Measurements from ENCODE around the gene ADK. TPM values are rescaled to one million over a fixed set of nuclear protein-coding genes. Genes with fewer than 3 reads are reported as not detected.
"Not testable (repeated sequence)": the region's sequence is repeated elsewhere in the genome, so short reads cannot be mapped to it uniquely, and the experiment has no call there.

ADK gene
- total and polyA plus RNA-seq, 2 experiments from 2014 or later: 46.7 to 53.7 TPM

DNA sequence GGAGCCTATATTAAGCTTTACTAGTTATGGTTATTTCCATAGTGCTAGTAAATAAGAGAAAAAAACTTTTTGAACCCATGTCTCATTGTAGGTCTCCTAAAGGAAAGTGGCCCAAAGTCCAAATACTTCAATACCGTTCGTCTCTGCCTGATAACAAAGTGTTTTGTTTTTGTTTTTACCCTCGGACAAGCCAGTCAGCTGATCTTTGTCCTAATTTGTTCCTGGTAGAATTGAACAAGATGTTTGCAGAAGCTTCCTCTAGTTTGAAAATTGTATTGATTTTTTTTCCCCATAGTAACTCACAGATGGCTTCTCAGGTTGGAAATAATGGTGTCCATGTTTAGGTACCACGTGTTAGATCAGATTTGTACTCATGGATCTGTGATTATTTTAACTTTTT lies 339.5 kb downstream of the ADK start:
- TF ChIP-seq EZH2 (IDR thresholded peaks at IDR 0.05; ENCODE audit: borderline replicate concordance): no peak
- TF ChIP-seq EZH2phosphoT487 (IDR thresholded peaks at IDR 0.05; ENCODE audit: low read depth, severe bottlenecking, unreplicated experiment): no peak
- TF ChIP-seq, protein P1, sequence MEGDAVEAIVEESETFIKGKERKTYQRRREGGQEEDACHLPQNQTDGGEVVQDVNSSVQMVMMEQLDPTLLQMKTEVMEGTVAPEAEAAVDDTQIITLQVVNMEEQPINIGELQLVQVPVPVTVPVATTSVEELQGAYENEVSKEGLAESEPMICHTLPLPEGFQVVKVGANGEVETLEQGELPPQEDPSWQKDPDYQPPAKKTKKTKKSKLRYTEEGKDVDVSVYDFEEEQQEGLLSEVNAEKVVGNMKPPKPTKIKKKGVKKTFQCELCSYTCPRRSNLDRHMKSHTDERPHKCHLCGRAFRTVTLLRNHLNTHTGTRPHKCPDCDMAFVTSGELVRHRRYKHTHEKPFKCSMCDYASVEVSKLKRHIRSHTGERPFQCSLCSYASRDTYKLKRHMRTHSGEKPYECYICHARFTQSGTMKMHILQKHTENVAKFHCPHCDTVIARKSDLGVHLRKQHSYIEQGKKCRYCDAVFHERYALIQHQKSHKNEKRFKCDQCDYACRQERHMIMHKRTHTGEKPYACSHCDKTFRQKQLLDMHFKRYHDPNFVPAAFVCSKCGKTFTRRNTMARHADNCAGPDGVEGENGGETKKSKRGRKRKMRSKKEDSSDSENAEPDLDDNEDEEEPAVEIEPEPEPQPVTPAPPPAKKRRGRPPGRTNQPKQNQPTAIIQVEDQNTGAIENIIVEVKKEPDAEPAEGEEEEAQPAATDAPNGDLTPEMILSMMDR (IDR thresholded peaks at IDR 0.05; ENCODE audit: poor library complexity): no peak
- DNase-seq (ENCODE audit: low spot score): no peak
- no peaks in the 10 kb centered on the region for H3K36me3 ChIP-seq (replicated peaks; ENCODE audit: insufficient read depth, low read depth)
- no peaks in the 10 kb centered on the region for H4K20me1 ChIP-seq (ENCODE audit: insufficient read depth, poor library complexity, severe bottlenecking)
- no peak overlapping the region for H3K4me2 ChIP-seq
- H3K4me1 ChIP-seq (ENCODE audit: insufficient read depth): no peaks in the 10 kb centered on the region
- H3K9me2 ChIP-seq (replicated peaks; ENCODE audit: insufficient read depth): no peaks in the 10 kb centered on the region
- WGBS (ENCODE audit: low lambda C conversion rate, missing lambda C conversion rate): 68% methylated on average over 4 of the region's 4 CpGs
- no peak overlapping the region for H2AFZ ChIP-seq
- no peaks in the 10 kb centered on the region for H3K79me2 ChIP-seq
- no peak overlapping the region for H3K4me3 ChIP-seq
- no peak overlapping the region for H3K27ac ChIP-seq
- no peaks in the 10 kb centered on the region for H3K9me3 ChIP-seq (ENCODE audit: low read depth)
- no peaks in the 10 kb centered on the region for H3K27me3 ChIP-seq

DNA sequence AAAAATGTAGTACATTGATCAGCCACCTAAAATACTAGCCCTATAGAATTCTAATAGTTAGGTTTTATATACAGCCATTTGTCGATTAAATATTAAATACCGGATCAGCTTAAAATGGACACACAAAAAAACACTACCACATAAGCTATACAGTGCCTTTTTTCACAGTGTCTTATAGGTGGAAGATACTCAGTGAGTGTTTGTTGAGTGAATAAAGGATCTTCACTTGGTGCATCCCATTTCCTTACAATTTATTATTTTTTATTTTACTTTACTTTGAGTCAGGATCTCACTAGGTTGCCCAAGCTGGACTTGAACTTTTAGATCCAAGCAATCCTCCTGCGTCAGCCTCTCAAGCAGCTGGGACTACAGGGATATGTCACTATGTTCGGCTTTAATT lies 340.0 kb downstream of the ADK start:
- no peaks in the 10 kb centered on the region for H3K27me3 ChIP-seq
- TF ChIP-seq EZH2phosphoT487 (IDR thresholded peaks at IDR 0.05; ENCODE audit: low read depth, severe bottlenecking, unreplicated experiment): no peak
- TF ChIP-seq, protein P1 (IDR thresholded peaks at IDR 0.05; ENCODE audit: poor library complexity): no peak
- no peak for TF ChIP-seq EZH2 (IDR thresholded peaks at IDR 0.05; ENCODE audit: borderline replicate concordance)
- DNase-seq (ENCODE audit: low spot score): no peak
- no peak overlapping the region for H3K4me3 ChIP-seq
- 98% methylated on average over 4 of the region's 4 CpGs for WGBS (ENCODE audit: low lambda C conversion rate, missing lambda C conversion rate)
- H3K79me2 ChIP-seq: no peaks in the 10 kb centered on the region
- H3K9me3 ChIP-seq (ENCODE audit: low read depth): no peaks in the 10 kb centered on the region
- H3K4me1 ChIP-seq (ENCODE audit: insufficient read depth): no peaks in the 10 kb centered on the region
- no peaks in the 10 kb centered on the region for H3K36me3 ChIP-seq (replicated peaks; ENCODE audit: insufficient read depth, low read depth)
- H4K20me1 ChIP-seq (ENCODE audit: insufficient read depth, poor library complexity, severe bottlenecking): no peaks in the 10 kb centered on the region
- no peaks in the 10 kb centered on the region for H3K9me2 ChIP-seq (replicated peaks; ENCODE audit: insufficient read depth)
- H3K4me2 ChIP-seq: no peak overlapping the region
- H3K27ac ChIP-seq: no peak overlapping the region
- no peak overlapping the region for H2AFZ ChIP-seq

DNA sequence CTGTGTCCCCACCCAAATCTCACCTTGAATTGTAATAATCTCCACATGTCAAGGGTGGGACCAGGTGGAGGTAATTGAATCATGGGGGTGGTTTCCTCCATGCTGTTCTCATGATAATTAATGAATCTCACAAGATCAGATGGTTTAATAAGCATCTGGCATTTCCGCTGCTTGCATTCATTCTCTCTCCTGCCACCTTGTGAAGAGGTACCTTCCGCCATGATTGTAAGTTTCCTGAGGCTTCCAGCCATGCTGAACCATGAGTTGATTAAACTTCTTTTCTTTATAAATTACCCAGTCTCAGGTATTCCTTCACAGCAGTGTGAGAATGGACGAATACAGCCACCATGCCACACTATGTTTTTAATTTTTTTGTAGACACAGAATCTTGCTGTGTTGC lies 345.3 kb downstream of the ADK start:
- H3K9me3 ChIP-seq (ENCODE audit: low read depth): not testable (repeated sequence)
- 99% methylated on average over 3 of the region's 3 CpGs for whole genome bisulfite sequencing (ENCODE audit: low lambda C conversion rate, missing lambda C conversion rate)

DNA sequence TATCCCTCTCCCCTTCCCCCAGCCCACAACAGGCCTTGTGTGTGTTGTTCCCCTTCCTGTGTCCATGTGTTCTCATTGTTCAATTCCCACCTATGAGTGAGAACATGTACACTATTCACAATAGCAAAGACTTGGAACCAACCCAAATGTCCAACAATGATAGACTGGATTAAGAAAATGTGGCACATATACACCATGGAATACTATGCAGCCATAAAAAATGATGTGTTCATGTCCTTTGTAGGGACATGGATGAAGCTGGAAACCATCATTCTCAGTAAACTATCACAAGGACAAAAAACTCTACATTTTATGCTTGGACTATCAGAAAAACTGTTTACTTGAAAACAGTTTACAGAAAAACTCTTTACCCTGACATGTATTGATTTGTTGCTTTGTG lies 347.6 kb downstream of the ADK start:
- H3K4me2 ChIP-seq; H3K79me2 ChIP-seq; H2AFZ ChIP-seq; H4K20me1 ChIP-seq (ENCODE audit: insufficient read depth, poor library complexity, severe bottlenecking); H3K27me3 ChIP-seq; H3K9me3 ChIP-seq (ENCODE audit: low read depth); H3K4me1 ChIP-seq (ENCODE audit: insufficient read depth); H3K36me3 ChIP-seq (replicated peaks; ENCODE audit: insufficient read depth, low read depth); H3K9me2 ChIP-seq (replicated peaks; ENCODE audit: insufficient read depth); H3K27ac ChIP-seq; DNase-seq (ENCODE audit: low spot score); H3K4me3 ChIP-seq: not testable (repeated sequence)

More for the DNA sequence above, 345.3 kb downstream of the ADK start:
- DNase-seq (ENCODE audit: low spot score); H3K27ac ChIP-seq; H3K9me2 ChIP-seq (replicated peaks; ENCODE audit: insufficient read depth); H3K27me3 ChIP-seq; H3K79me2 ChIP-seq; H3K36me3 ChIP-seq (replicated peaks; ENCODE audit: insufficient read depth, low read depth); H3K4me1 ChIP-seq (ENCODE audit: insufficient read depth); H3K4me2 ChIP-seq; H4K20me1 ChIP-seq (ENCODE audit: insufficient read depth, poor library complexity, severe bottlenecking); H2AFZ ChIP-seq; H3K4me3 ChIP-seq: not testable (repeated sequence)
